GM19099 (cell line): ENCODE measurements around the gene FNDC11.

Experiments used
- POLR2A ChIP-seq: IDR thresholded peaks from 3 replicates; pipeline ENCODE4 v1.6.1; 2011; ENCODE audit warnings: low read depth; ENCODE audit not compliant: insufficient read length; ENCODE audit errors: extremely low read depth

Gene FNDC11

GRCh38 chr20:63599396-63600050 is 45.6 kb downstream of the FNDC11 start:
- TF ChIP-seq POLR2A, result no peak

GRCh38 chr20:63602321-63602720 is 48.4 kb downstream of the FNDC11 start:
- no peak for TF ChIP-seq POLR2A
